Measurements from ENCODE around the gene CCDC28B.

The CCDC28B gene

DNA sequence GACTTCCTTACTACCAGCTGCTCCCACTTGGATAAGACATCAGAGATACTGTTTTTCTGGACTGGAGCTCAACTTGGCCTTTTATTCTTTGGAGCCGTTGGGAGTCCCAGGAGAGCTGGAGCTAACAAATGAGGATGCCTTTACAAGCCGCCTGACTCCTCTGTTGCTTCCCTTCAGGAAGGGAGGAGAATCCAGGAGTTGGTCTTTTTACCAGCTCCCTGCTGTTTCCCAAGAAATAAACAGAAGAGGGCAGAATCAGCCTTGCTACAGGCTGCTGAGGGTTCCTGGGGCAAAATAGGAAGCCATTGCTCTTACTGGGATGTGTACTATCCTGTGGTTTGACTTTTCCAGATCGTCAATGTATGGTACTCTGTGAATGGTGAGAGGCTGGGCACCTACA lies 23.3 kb downstream of the CCDC28B start:
- DNase-seq = no peak

DNA sequence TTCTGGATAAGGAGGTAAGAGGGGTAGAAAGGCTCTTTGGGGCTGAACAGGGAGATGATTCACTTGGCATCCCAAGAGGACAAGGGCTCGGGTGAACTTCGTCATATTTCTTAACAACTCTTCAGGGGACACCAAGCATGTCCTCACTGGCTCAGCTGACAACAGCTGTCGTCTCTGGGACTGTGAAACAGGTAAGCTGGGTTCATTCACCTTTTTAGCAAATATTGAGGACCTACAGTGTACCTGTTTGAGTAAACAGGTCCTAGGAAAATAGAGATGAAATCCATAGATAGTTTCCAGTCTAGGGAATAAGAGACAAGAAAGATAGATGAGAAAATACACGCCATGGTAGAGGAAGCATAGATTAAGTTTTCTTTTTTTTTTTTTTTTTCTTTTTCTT lies 23.9 kb downstream of the CCDC28B start:
- DNase-seq = no peak

DNA sequence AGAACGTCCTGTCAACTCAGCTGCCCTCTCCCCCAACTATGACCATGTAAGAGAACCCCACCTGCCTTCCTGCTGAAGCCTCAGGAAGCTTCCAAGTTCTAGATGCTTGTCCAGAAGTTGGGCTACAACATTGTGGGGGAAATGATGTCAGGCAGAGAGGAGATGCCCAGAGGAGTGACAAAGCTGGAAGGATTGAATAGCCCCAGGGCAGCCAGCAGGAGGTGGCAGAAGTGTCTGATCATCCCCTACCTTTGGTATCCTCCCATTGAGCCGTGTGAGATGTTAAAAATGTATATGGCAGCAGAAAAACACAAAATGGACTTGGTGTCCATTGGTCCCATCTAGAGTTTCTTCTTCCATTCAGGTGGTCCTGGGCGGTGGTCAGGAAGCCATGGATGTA lies 28.4 kb downstream of the CCDC28B start:
- no peak for DNase-seq

DNA sequence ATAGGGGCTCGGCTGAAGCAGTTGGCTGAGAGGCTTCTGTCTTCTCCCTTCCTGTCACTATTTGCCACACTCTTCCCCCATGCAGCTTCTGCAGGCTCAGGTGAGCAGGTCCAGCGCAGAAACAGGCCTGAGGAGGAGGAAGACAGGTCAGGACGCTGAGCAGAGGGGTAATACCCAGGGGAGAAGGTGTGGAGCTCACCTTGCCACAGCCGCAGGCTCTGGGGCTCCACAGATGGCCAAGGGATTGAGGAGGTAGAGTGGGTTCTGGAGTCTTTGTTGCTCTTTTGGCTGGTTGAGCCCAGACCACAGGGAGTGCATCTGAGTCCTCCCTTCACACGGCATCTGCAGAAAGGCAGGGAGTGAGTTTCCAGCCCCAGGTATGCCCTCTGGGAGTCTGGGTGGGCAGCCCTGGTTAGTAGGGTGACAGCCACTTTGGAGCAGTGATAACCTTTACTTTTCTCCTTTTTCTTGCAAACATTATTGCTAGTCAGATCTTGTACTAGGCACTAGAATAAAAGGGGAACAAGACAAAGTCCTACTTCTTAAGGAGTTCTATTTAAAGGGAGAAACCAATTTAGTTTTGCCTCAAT lies 31.5 kb downstream of the CCDC28B start:
- DNase-seq = no peak

DNA sequence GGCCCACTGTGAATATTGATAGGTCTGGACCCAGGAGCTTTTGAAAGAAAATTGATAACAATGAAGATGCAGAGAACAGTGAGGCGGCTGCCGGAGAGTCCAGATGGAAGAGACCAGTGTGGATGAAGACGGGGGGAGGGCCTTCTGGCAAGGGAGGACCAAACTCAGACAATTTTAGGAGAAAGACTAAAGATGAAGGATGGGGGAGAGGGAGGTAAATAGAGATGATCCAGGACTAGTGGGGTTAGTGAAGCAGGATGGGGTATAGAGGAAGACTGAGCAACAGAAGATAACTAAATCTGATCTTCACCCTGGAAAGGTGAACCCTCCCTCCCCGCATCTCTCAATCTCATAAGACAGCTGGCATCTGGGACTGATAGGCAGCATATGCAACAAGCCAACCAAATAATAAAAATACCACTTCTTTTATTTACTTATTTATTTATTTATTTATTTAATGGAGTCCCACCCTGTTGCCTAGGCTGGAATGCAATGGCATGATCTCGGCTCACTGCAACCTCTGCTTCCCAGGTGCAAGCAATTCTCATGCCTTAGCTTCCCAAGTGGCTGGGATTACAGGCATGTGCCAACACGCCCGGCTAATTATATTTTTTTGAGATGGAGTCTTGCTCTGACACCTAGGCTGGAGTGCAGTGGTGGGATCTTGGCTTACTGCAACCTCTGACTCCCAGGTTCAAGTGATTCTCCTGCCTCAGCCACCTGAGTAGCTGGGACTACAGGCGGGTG lies 32.3 kb downstream of the CCDC28B start:
- no peak for DNase-seq

DNA sequence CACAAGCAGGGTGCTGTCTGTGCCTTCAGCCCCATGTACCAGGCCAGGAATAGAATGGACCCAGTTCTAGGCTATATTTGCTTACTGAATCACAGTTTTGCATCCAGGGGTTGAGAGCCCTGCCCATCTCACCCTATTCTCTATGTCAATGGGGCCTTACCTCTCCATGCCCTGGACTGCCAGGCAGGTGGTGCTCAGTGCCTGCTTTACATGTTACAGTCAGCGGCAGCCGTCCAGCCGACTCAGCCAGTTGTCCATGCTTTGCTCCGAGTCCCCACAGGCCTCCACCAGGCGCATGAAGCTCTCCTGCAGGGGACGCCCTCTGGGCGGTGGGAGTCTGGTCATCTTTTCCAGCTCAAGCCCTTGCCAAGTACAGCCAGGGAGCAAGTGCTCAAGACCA lies 34.4 kb downstream of the CCDC28B start:
- DNase-seq = no peak

DNA sequence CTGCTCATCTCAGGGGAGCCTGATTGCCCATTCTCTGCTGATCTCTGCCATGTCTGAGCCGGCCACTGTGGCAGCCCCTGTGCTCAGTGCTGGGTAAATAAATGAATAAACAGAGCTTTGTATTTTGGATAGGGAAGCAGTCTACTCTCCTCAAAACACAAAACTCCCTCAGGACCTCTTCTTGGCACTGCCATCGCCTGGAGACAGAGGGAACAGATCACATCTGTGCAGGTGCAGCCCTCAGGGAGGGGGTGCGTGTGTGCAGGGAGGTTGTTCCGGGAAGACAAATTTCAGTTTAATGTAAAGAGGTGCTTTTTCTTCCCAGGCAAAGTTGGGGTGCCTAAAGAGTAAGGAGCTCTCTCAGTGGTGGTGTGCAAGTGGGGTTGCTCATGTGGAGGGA lies 38.9 kb downstream of the CCDC28B start:
- DNase-seq = no peak

DNA sequence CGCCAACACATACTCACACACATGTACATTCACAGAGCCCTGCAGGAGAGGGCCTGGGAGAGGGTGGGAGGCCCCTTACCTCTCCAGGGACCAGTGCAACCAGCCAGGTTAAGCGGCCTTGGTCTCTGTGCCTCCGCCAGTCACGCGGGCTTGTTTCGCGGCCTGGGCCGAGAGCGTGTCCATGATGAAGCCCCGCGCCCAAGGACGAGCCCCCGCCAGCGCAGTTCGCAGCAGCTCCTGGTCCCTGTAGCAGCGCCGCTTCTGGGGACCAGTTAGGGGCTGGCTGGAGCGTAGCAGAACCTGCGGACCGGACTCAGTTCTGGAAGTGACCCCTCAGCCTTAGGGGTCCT lies 39.4 kb downstream of the CCDC28B start:
- no peak for DNase-seq

DNA sequence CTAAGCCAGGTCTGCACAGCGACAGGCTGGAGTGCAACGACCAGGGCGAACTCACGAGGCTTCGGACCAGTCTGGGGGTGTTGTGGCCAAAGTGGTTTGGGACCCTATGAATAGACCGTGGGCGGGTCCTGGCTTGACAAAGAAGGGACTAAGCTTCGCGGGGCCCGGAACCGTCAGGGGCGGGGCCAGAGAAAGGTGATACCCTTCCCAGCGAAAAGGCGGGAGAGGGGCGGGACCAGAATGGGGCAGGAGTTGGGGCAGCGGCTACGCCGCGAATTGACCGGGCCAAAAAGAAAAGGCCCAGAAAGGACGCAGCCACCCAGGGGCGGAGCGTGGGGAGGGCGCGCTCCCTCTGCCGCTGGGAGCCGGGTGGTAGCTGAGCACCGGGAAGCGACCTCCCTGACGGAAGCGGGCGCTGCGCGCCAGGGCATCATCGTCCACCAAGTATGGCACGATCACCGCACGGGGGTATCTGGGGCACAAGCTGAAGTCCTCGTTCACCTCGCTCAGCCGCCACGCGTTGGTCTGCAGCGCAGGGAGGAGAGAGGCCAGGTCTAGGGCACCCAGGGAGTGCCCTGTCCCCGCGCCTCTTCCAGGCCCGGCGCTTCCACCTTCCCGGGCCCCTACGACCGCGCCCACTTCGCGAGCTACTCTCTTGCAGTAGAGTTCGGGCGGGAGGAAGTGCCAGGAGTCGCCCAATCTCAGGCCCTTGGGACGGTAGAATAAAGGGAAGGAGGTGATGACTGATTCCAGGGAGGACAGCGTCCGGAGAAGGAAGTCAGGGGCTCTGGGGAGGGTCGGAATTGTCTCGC lies 40.0 kb downstream of the CCDC28B start:
- no peak for DNase-seq

DNA sequence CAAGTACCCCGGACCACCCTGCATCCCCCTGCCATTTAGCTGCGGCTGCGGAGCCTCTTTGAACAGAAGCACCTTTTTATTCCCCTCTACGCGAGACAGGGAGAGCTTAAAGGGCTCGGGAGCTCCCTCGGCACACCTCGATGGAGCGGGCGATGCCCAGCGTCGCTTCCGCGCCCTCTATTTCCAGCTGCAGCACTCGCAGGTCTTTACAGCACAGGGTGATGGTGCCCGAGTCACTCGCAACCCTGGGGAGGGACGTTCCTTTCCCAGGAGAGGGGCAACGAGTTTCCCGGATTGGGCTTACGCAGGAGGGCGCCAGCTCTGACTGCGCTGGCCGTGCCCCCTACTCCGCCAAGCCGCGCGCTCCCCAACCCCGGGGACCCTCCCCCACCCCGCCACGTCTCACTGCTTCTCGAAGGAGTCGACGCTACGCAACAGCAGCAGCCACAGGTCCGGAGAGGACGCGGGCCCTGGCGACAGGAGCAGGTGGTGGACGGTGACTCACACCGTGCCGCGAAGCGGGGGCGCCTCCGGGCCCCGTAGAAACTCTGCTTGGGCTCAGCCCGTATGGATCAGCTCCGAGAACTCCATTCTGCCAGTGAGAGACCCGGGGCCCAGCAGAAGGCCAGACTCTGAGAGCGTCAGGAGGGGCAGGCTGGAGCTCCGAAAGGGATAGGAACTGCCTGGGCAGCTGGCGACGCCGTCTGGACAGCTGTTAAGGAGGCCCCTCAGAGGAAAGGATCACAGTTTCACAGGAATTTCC lies 40.8 kb downstream of the CCDC28B start:
- no peak for DNase-seq

DNA sequence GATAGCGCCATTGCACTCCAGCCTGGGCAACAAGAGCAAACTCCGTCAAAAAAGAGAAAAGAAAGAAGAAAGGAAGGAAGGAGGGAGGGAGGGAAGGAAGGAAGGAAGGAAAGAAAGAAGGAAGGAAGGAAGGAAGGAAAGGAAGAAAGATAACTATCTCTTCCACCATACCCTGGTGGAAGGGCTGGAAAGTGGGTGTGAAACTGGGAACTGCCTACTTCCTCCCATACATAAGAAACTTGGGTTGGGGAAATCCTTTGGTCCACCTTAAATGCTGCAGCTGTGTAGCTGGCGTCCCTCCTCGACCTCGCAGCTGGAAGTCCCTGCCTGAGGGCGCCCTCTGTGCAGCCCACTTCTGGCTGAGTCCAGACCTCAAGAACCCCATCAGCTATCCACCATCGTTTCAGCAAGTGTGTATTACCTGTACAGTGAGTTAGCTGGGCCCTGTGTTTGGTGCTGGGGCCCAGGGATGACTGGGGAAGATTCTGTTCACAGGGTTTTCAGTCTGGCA lies 42.0 kb downstream of the CCDC28B start:
- no peak for DNase-seq

DNA sequence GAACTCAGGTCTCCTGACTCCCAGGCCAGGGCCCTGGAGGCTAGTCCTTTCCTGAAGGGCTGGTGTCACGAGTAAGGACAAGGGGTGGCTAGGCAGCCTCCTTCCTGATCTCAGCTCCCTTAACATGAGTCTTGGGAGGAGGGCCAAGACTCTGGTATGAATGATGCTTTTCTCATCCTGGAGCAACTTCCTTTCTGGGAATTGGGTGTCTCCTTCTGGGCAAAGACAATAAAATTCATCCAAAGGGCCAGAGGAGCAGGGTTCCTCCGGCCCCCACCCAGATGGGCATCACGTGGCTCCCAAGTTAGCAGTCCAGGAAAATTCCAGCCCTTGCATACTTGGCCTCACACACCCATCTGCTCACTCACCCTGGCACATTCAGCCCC lies 46.5 kb downstream of the CCDC28B start, which contains the start of gene FAM167B:
TSS of gene FAM167B (plus strand) at position 335 of the 386 bp plus-strand sequence. CDS start 200 bp downstream, outside the sequence.
- no peak for DNase-seq

DNA sequence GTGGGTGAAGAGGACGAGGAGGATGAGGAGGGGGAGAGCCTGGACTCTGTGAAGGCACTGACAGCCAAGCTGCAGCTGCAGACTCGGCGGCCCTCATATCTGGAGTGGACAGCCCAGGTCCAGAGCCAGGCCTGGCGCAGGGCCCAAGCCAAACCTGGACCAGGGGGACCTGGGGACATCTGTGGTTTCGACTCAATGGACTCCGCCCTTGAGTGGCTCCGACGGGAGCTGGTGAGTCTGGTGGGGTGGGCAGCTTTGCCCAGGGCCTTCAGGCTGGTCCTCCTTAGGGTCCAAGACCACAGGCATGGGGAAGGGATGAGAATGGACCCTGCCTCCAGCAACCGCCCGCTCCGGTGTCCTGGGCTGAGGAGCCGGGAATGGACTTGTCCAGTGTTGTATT lies 47.1 kb downstream of the CCDC28B start:
- DNase-seq = no peak

DNA sequence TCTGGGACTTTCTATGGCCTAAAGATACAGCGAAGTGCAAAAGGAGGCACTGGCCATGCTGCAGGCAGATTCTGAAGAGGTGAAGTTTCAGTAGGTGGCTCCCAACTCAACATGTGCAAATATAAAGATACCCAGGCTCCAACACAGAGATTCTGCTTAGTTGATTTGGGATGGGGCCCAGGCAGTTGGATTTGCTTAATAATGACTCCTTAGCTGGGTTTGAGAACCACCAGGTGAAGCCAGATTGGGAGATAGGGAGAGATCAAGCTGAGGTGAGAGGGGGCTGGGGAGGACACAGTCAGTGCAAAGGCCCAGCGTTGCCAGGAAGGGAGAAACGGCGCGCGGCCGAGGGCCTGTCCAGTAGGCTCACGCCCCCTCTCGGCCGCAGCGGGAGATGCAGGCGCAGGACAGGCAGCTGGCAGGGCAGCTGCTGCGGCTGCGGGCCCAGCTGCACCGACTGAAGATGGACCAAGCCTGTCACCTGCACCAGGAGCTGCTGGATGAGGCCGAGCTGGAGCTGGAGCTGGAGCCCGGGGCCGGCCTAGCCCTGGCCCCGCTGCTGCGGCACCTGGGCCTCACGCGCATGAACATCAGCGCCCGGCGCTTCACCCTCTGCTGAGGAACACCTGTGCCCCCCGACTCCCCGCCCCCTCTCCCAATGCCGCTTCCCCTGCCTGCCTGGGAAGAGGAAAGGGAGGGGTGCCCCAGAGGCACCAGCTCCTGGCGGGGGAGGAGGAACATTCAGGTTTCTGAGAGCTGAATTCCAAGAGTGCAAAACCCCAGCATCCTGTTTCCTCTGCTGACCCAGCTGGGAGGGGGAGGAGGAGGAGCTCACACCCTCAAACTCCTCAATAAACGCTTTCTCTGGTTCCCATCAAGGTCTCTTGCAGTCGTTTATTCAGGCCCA lies 47.8 kb downstream of the CCDC28B start:
- DNase-seq = no peak

DNA sequence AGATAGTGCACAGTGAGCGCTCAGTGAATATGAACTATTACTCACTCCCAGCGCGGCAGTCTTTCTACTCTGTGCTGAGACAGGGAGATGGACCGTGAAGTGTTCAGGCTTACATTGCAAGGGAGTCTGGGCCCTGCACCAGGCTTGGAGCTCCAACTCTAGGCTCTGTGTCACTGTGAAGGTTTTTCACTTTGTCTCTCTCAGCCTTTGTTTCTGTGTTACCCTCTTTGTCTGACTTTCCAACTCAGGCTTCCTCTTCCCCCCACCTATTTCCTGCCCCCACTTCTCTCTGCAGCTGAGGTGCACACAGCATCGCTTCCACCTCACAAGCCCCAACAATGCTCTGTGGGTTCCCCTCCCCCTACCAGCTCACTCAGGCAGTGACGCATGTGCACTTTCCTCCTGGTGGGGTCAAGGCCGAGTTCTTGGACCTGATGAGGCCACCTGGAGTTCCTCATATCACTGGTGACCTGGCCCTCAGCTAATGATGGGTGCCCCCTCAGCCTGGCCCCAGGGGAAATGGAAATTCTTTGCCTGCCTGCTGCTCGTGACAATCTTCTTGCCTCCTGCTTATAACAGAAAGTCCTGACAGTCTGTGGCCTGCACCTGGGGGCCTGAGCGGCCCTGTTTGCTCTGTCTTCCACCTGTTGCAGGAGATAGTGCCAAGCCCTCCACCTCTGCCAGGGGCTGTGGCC lies 49.6 kb downstream of the CCDC28B start:
- no peak for DNase-seq

DNA sequence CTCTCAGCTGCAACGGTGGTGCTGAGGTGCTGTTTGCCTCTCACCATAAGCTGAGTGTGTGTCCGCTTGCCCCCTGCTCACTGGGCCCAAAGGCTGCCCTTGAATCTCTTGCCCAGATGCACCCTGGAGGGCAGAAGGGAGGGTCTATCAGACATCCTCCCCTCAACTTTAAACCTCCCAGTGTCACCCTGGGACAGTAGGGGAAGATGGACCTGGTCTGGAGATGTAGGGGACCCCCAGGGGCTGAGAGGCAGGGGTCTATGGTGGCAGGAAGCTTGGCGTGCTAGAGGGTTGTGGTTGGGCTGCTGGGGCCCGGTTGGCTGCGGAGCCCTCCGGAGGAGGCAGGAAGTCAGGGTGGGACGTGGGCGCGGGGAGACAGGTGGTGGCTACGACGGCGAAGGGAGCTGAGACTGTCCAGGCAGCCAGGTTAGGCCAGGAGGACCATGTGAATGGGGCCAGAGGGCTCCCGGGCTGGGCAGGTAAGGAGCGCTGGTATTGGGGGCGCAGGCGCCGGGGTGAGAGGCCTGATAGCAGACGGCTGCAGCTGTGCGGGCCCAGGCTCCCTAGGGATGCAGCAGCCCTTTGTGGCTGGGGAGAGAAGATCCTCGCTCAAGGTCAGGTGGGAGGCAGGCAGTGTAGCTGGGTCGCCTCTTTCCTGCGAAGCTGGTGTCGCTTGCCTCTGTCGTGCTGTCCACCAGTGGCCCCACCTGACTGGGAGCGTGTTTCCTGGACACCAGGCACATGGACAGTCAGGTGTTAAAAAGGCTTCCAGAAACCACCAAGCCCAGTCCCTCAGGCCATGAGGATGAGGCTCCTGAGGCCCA lies 50.7 kb downstream of the CCDC28B start, which contains the start of gene LCK:
TSS of gene LCK (plus strand) at position 373 of the 824 bp plus-strand sequence. CDS start 23,065 bp downstream, outside the sequence.
- no peak for DNase-seq
